Measurements from ENCODE around the gene TRAPPC1. TPM values are rescaled to one million over a fixed set of nuclear protein-coding genes. Genes with fewer than 3 reads are reported as not detected.

TRAPPC1 gene
- total and polyA plus RNA-seq, 2 of the 8 experiments (the other 6 are each of a cell fraction or from before 2014, with no cell fraction given), result 114 to 170 TPM

DNA sequence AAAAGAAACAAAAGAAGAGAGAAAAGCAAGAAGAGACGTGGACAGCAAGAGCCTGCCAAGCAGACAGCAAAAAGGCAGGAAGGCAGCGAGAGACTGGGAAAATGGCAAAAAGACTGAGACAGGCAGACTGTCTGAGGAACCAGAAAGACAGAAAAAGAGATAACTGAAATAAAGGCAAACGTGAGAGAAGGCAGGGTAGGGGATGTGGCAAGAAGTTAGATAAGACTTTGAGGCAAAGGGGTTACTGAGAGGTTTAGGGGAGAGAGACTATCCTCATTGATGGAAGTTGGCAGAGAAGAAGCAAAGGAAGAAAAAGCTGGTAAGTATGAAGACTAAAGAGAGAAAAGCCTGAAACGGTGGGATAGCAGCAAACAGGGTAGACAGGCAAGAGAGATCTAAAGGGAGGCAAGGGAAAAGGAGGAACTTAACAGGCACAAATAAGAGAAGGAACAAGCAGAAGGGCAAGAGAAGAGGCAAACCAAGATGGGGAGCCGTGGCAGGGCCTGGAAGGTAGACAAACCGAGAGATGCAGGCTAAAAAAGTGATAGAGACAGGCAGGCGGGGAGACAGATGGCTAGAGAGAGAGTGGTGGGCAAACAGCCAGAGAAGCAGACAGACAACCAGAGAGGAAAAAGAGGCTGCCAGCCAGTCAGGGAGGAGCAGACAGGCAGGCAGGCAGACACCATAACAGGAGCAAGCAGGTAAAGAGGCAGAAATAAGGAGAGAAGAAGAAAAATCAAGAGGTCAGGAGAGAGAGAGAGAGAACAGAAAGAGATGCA is 50.3 kb downstream of the TRAPPC1 start:
- H2AK5ac ChIP-seq (ENCODE audit: low read depth, low read length), result no peak overlapping the region
- H4K20me1 ChIP-seq (replicated peaks in 1 of 2; ENCODE audit: control insufficient read depth in 1 of 2, insufficient read depth in 2 of 2, low read length in 2 of 2), result no peaks in the 10 kb centered on the region
- peaks cover 0 to 10% (median 3%) of the 10 kb centered on the region in 4 experiments; a peak in 3 of 7 replicates for H3K27me3 ChIP-seq (replicated peaks in 1 of 4; ENCODE audit: control insufficient read depth in 3 of 4, extremely low read depth in 1 of 4, insufficient read depth in 3 of 4, low read length in 3 of 4)
- H3K23ac ChIP-seq (ENCODE audit: insufficient read length), result no peak overlapping the region
- H3K4me3 ChIP-seq (ENCODE audit: extremely low read depth in 1 of 4, insufficient read depth in 2 of 4, low read depth in 3 of 4, low read length in 4 of 4), result no peak overlapping the region
- no peak for FAIRE-seq
- H2BK5ac ChIP-seq (ENCODE audit: low read depth, low read length), result no peak overlapping the region
- no peak overlapping the region for H2AFZ ChIP-seq (ENCODE audit: low read length)
- no peak overlapping the region for H4K91ac ChIP-seq (replicated peaks; ENCODE audit: insufficient read length, low read length)
- H2BK20ac ChIP-seq (ENCODE audit: low read length), result no peak overlapping the region
- ChIA-PET CTCF (ENCODE audit: partially characterized antibody) (no interaction called here), POLR2A (ENCODE audit: partially characterized antibody) (no interaction called here)
- H2BK15ac ChIP-seq (ENCODE audit: low read length), result no peak overlapping the region
- no peak overlapping the region for H3K4ac ChIP-seq (replicated peaks; ENCODE audit: insufficient read length, low read depth, low read length)
- H2BK120ac ChIP-seq (replicated peaks; ENCODE audit: low read depth, low read length), result no peak overlapping the region
- no peak for DNase-seq (ENCODE audit: low read depth in 1 of 2, low spot score in 2 of 2)
- peaks cover 11% of the 10 kb centered on the region; the same call in 1 of the 2 replicates for H3K23me2 ChIP-seq (ENCODE audit: low read depth, low read length)
- no peaks in the 10 kb centered on the region for H3K79me2 ChIP-seq (ENCODE audit: control insufficient read depth in 1 of 2, insufficient read depth in 2 of 2, low read length in 2 of 2)
- no peaks in the 10 kb centered on the region for H3K9me3 ChIP-seq (ENCODE audit: insufficient read depth in 2 of 2, low read depth in 1 of 2, low read length in 1 of 2)
- H3K36me3 ChIP-seq (ENCODE audit: control insufficient read depth in 2 of 4, insufficient read depth in 4 of 4, low read length in 3 of 4), result peaks cover 3 to 10% (median 5%) of the 10 kb centered on the region in 4 experiments; a peak in 5 of 8 replicates
- H3K4me2 ChIP-seq (ENCODE audit: insufficient read depth in 1 of 2, low read depth in 2 of 2, low read length in 2 of 2), result no peak overlapping the region
- no peak overlapping the region for H4K5ac ChIP-seq (ENCODE audit: insufficient read length, low read depth, low read length)
- H2BK12ac ChIP-seq (ENCODE audit: low read depth, low read length), result no peak overlapping the region
- 87% methylated on average over 7 of the region's 7 CpGs; no CpG with 5 or more reads in 1 of the 2 experiments for WGBS, 2 experiments (ENCODE audit: extremely low coverage in 1 of 2, insufficient coverage in 1 of 2, insufficient read length in 1 of 2, insufficient replicate concordance in 2 of 2, low coverage in 1 of 2, low lambda C conversion rate in 2 of 2, missing lambda C conversion rate in 1 of 2)
- H3K14ac ChIP-seq (ENCODE audit: insufficient read length), result no peak overlapping the region
- H4K8ac ChIP-seq (ENCODE audit: extremely low read depth, insufficient read depth, low read length), result no peak overlapping the region
- H3K56ac ChIP-seq (replicated peaks; ENCODE audit: insufficient read length, low read depth, low read length), result no peak overlapping the region
- no peak overlapping the region for H3K18ac ChIP-seq (ENCODE audit: extremely low read depth, low read length)
- H3K4me1 ChIP-seq (replicated peaks in 1 of 4; ENCODE audit: control insufficient read depth in 3 of 4, insufficient read depth in 4 of 4, low read length in 3 of 4), result peaks cover 0 to 3% (median 1%) of the 10 kb centered on the region in 4 experiments; a peak in 4 of 7 replicates
- H3K9ac ChIP-seq (replicated peaks in 1 of 4; ENCODE audit: extremely low read depth in 1 of 4, low read depth in 3 of 4, low read length in 3 of 4), result no peak overlapping the region
- H3K27ac ChIP-seq (ENCODE audit: low read depth, low read length), result no peak overlapping the region
- H3K79me1 ChIP-seq (ENCODE audit: low read depth, low read length), result no peaks in the 10 kb centered on the region
- TF ChIP-seq RFX5 (IDR thresholded peaks at IDR 0.05; ENCODE audit: borderline replicate concordance, low read depth, low read length) (no peak), EGR1 (IDR thresholded peaks at IDR 0.05; ENCODE audit: borderline replicate concordance, low read depth, low read length) (no peak), PHF8 (conservative IDR thresholded peaks at IDR 0.05; ENCODE audit: low read depth, low read length) (no peak), SIRT6 (IDR thresholded peaks at IDR 0.05; ENCODE audit: low read length) (no peak), SP4 (IDR thresholded peaks at IDR 0.05; ENCODE audit: low read length) (no peak)
